GM12874 (cell line): ENCODE data around the gene FBXL15.

ENCODE experiments used
- CTCF ChIP-seq: IDR thresholded peaks from 2 replicates; pipeline ENCODE4 v1.5.1; 2011; ENCODE audit warnings: low read depth, mild to moderate bottlenecking, control low read depth, low read length, moderate library complexity; ENCODE audit not compliant: insufficient read depth

The FBXL15 gene

GRCh38 chr10:102457591-102458150 is 37.0 kb downstream of the FBXL15 start:
- no peak for TF ChIP-seq CTCF

DNA sequence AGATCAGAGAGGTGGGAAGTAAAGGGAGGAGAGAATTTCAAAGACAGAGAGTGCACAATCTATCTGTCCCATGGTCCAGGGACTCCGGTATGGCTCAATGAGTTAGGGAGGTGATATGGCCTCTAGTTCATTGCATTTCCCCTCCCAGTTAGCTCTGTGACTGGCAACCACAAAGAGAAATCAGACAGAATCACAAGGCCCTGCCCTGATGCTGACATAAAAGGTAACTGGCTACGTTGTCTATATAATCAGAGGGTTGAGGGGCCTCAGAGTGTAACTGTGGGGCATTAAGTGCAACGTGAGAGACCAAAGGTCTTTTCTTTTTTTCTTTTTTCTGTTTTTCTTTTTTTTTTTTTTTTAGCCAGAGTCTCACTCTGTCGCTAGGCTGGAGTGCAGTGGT is 38.0 kb downstream of the FBXL15 start:
- no peak for TF ChIP-seq CTCF

- TF ChIP-seq CTCF: no peak
These were observed 40.2 kb downstream of the FBXL15 start for GRCh38 chr10:102460836-102461186.

GRCh38 chr10:102461187-102462054 is 40.8 kb downstream of the FBXL15 start:
- TF ChIP-seq CTCF: no peak

DNA sequence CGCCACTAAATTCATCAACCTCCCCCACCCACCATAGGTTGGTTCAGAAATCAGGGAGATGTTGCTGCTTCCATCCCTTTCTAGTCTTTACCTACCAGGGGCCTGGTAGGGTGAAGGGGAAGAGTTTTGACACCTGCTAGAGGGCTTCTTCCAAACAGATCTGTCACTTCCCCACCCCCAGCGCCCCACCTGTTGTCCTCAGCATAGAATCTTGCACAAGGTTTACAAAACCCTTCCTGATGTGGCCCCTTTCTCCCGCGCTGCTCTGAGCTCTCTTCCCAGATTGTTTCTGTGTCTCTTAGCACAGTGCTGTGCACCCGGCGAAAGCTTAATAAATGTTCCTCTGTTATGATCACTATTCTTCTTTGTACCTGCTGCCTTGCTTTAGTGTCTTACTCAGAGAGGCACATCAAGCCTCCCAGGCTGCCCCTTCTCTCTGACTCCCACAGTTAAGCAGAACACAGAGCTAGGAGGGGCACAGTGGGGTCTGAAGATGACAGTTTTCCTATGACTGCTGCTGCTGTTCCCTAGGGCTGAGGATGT is 41.9 kb downstream of the FBXL15 start:
- TF ChIP-seq CTCF: no peak

GRCh38 chr10:102463983-102464382 is 43.3 kb downstream of the FBXL15 start:
- TF ChIP-seq CTCF: no peak

DNA sequence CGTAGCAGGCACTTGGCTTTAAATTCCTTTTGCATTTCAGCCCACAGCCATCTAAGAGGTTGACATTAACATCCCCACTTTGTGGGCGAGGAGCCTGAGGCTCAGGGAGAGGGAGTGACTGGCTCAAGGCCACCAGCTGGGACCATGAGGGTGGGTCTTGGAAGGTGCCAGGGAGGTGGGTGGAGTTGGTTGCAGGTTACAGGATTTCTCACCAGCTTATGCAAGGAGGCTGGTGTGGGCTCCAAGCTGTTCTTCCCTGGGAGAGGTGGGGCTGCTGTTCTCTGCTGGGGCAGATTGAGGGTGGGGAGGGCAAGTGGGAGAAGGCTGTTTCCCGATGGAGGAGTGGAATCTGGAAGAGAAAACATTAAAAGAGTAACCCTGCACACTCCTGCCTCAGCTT is 44.8 kb downstream of the FBXL15 start:
- TF ChIP-seq CTCF: no peak
